T-helper 17 cell (primary cell): Measurements from ENCODE around the gene ADAMTS8. TPM values are rescaled to one million over a fixed set of nuclear protein-coding genes. Genes with fewer than 3 reads are reported as not detected.

Experiments used
- ATAC-seq: fragments of 150-1000 bp; cut with Tn5 transposase; 2 replicates; pipeline ENCODE4 v1.10.0; 2021; ENCODE audit warnings: mild to moderate bottlenecking, moderate library complexity
- DNase-seq, 3 donors: peaks; one replicate each; pipeline versions ENCODE4 v3.0.0 to v3.0.0-alpha.2; 2020 to 2021
- H3K9me3 ChIP-seq: one replicate; pipeline ENCODE4 v1.7.0; 2013; ENCODE audit warnings: low read length, mild to moderate bottlenecking; ENCODE audit not compliant: control insufficient read depth, poor library complexity, severe bottlenecking
- H3K27ac Mint-ChIP-seq: one replicate; pipeline ENCODE4 v1.8.0; 2022; ENCODE audit warnings: mild to moderate bottlenecking, moderate library complexity, mixed read lengths
- H3K27me3 Mint-ChIP-seq: one replicate; pipeline ENCODE4 v1.8.0; 2022; ENCODE audit warnings: mixed read lengths
- H3K36me3 Mint-ChIP-seq: one replicate; pipeline ENCODE4 v1.8.0; 2022; ENCODE audit warnings: low read depth, mixed read lengths
- H3K4me1 Mint-ChIP-seq: one replicate; pipeline ENCODE4 v1.8.0; 2022; ENCODE audit warnings: mild to moderate bottlenecking, mixed read lengths
- H3K4me3 Mint-ChIP-seq: one replicate; pipeline ENCODE4 v1.8.0; 2022; ENCODE audit warnings: mild to moderate bottlenecking, moderate library complexity, mixed read lengths
- total RNA-seq, 4 donors: library from RNA in 2 of 4; stranded (reverse) in 2 of 4; gene quantifications; one replicate each; pipeline ENCODE4 v1.2.3 and lab custom pipeline; 2022 to 2026

The ADAMTS8 gene
- total RNA-seq, 2 donors from 2014 or later: not detected

- H3K27ac Mint-ChIP-seq: no peak overlapping the region
- H3K4me1 Mint-ChIP-seq: peaks cover 9% of the 10 kb centered on the region
- peaks cover 7% of the 10 kb centered on the region for H3K36me3 Mint-ChIP-seq
- H3K27me3 Mint-ChIP-seq: peaks cover 69% of the 10 kb centered on the region
- no peaks in the 10 kb centered on the region for H3K9me3 ChIP-seq
- DNase-seq (no peak), ATAC-seq (no peak)
- peak overlapping the region; percentile 67 for H3K4me3 Mint-ChIP-seq
These were observed 2.1 kb downstream of the ADAMTS8 start for GRCh38 chr11:130426223-130426836.

DNA sequence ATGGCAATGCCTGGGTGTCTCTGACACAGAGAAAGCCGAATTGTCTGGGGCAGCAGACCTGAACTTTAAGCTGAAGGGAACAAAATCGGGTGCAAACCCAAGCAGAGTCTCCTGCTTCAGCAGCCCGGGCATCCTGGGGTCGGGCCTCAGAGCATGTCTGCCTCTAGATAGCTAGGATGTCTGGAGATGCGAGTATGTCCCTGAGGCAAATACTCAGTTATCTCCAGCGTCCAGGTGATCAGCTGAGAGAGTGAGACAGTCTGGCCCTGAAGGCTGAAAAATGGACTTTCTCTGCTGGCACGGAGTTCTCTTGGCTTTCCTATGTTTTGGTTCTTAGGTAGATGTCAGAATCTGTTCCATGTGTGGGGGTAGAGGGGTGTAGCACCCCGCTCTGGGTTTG lies 3.3 kb downstream of the ADAMTS8 start:
- Mint-ChIP-seq H3K36me3 (peaks cover 7% of the 10 kb centered on the region), H3K27ac (no peak overlapping the region), H3K4me1 (peaks cover 6% of the 10 kb centered on the region), H3K4me3 (no peak overlapping the region), H3K27me3 (peaks cover 69% of the 10 kb centered on the region)
- no peaks in the 10 kb centered on the region for H3K9me3 ChIP-seq
- ATAC-seq (no peak), DNase-seq (no peak)

DNA sequence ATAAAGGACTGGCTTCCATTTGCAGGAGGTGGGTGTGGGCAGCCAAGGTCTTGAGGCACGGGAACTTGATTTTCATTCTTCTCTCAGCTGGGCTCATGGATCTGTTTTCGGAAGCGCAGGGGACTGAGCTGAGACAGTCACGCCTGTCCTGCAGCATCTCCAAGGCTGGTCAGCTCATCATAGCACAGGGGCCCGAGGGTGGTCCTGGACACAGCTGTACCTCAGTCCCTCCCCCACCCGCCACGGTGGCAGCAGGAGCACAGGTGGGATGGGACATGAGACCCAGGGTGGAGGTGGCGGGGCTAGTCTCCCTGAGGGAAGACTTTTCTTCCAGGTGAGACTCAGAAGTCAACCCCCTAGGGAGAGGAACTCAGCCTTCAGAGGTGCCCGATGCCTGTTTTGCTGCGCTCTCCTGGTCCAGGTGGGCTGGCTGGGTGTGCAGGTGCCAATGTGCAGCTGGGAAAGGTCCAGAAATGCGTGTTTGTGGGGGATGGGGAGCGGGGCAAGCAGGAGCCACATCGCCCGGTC lies 3.7 kb downstream of the ADAMTS8 start:
- H3K36me3 Mint-ChIP-seq: peaks cover 7% of the 10 kb centered on the region
- no peak overlapping the region for H3K27ac Mint-ChIP-seq
- H3K4me3 Mint-ChIP-seq: no peak overlapping the region
- H3K9me3 ChIP-seq: no peaks in the 10 kb centered on the region
- no peak for ATAC-seq
- no peak for DNase-seq
- peaks cover 67% of the 10 kb centered on the region for H3K27me3 Mint-ChIP-seq
- peaks cover 6% of the 10 kb centered on the region for H3K4me1 Mint-ChIP-seq

DNA sequence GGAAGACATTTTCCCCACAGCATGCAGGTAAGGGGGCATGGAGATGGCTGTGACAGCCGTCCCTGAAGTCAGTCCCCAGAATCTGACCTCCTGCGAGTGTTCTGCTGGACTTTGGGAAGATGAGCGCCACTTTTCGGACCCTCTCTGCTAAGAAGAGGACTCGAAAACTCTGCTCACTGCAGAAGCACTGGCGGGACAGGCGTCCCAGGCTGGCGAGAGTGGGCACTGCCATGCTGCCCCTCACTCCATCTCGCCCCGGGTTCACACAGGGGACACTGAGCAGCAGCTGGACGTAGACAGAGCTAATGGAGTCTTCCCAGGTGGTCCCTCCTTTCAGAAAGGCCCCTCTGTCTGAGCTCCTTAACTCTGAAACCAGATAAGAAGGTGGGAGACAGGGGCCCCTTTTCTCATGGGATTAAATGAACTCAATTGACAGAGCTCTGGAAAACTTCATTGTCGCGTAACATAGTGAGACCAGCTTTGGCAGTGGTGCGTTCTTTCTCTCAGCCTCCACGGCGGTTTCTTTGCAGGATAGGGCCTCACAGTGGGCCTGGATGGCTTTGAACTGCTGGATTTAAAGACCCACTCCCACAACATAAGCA lies 4.8 kb downstream of the ADAMTS8 start:
- peaks cover 4% of the 10 kb centered on the region for H3K36me3 Mint-ChIP-seq
- H3K9me3 ChIP-seq: no peaks in the 10 kb centered on the region
- H3K4me1 Mint-ChIP-seq: peaks cover 5% of the 10 kb centered on the region
- DNase-seq: no peak
- H3K27ac Mint-ChIP-seq: no peak overlapping the region
- H3K27me3 Mint-ChIP-seq: peaks cover 61% of the 10 kb centered on the region
- ATAC-seq: no peak
- no peak overlapping the region for H3K4me3 Mint-ChIP-seq

DNA sequence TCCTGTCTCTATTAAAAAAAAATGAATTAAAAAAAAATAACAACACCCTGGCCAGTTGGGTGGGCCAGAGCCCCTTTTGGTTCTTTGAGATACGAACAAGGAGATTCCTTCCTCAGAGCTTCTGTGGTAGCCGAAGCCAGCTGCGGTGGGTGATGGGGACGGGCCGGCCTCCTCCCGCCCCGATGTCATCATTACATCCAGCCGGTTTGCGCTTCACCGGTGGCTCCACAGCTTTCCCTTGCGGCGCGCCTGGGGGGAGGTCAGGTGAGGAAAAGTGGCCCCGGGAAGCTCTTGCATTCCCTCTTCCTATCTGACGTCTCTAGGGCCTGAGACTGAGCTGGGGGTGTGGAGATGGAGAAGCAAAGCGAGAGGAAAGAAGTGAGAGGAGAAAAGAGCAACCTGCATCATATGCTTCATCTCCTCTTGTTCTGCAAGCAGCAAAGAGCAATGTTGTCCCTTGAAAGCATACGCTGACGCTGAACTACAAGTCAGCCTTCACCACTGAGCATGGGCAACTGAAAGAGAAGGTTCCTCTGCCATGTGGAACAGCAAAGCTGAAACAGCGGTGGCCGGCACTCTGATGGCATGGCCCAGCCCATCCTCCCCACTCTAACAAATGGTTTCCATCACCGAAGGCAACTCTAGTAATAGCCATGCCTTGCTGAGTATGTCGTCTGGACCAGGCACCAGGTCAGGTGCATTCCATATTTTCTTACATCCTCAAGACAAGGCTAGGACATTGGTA lies 6.0 kb downstream of the ADAMTS8 start:
- Mint-ChIP-seq H3K4me1 (peaks cover 3% of the 10 kb centered on the region), H3K36me3 (peaks cover 2% of the 10 kb centered on the region), H3K4me3 (no peak overlapping the region), H3K27me3 (peaks cover 59% of the 10 kb centered on the region), H3K27ac (no peak overlapping the region)
- no peak for ATAC-seq
- no peaks in the 10 kb centered on the region for H3K9me3 ChIP-seq
- no peak for DNase-seq

DNA sequence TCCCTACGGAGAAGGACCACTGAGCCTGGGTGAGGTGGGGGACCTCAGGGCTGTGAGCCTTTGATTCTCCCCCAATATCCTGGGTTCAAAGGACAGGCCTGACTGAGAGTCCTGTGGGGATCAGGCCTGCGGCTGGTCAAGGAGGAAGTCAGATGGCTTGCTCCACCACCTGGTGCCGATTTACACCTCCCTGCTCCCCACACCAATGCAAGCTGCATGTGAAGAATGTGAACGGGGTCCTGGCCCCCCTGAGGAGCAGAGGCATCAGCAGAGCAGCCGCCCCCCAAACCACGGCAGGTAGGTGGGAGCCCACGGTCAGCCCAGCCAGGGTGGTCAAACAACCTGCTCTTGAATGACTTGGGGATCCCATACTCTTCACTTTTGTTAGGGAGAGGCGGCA lies 6.7 kb downstream of the ADAMTS8 start:
- H3K9me3 ChIP-seq: no peaks in the 10 kb centered on the region
- Mint-ChIP-seq H3K4me1 (no peaks in the 10 kb centered on the region), H3K27ac (no peak overlapping the region), H3K36me3 (no peaks in the 10 kb centered on the region), H3K27me3 (peaks cover 53% of the 10 kb centered on the region), H3K4me3 (no peak overlapping the region)
- ATAC-seq: no peak
- DNase-seq: no peak

- DNase-seq (no peak), ATAC-seq (no peak)
- H3K9me3 ChIP-seq: no peaks in the 10 kb centered on the region
- no peak overlapping the region for H3K4me3 Mint-ChIP-seq
- no peak overlapping the region for H3K27ac Mint-ChIP-seq
- no peaks in the 10 kb centered on the region for H3K4me1 Mint-ChIP-seq
- peaks cover 53% of the 10 kb centered on the region for H3K27me3 Mint-ChIP-seq
- H3K36me3 Mint-ChIP-seq: peaks cover 3% of the 10 kb centered on the region
These were observed 7.2 kb downstream of the ADAMTS8 start for GRCh38 chr11:130421199-130421585.

GRCh38 chr11:130420478-130421198 lies 7.8 kb downstream of the ADAMTS8 start:
- Mint-ChIP-seq H3K27me3 (peaks cover 52% of the 10 kb centered on the region), H3K4me3 (no peak overlapping the region), H3K27ac (no peak overlapping the region), H3K36me3 (peaks cover 3% of the 10 kb centered on the region), H3K4me1 (no peaks in the 10 kb centered on the region)
- H3K9me3 ChIP-seq: no peaks in the 10 kb centered on the region
- no peak for DNase-seq
- ATAC-seq: no peak

DNA sequence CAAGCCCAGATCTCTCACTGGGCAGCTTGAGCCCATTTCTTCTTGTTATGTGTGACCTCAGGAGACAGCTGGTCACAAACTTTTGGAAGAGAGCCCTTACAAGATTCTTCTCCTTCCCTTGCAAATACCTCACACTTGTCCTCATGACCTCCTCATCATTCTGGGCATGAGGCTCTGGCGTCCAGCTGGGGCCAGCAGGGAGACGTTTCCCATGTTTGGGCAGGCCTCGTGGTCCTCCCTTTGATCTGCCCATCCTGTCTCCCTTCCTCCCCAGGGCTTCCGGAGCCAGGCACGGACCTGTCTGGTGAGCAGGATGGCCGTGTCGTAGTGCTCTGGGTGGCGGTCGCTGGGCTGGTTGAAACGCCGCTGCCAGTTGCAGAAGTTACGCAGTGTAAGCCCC lies 9.7 kb downstream of the ADAMTS8 start:
- Mint-ChIP-seq H3K4me3 (no peak overlapping the region), H3K27me3 (peaks cover 40% of the 10 kb centered on the region), H3K4me1 (peaks cover under 1% of the 10 kb centered on the region), H3K36me3 (peaks cover 3% of the 10 kb centered on the region), H3K27ac (no peak overlapping the region)
- ATAC-seq (no peak), DNase-seq (no peak)
- H3K9me3 ChIP-seq: no peaks in the 10 kb centered on the region

GRCh38 chr11:130418210-130418609 lies 10.2 kb downstream of the ADAMTS8 start:
- peaks cover 40% of the 10 kb centered on the region for H3K27me3 Mint-ChIP-seq
- no peaks in the 10 kb centered on the region for H3K9me3 ChIP-seq
- no peak for ATAC-seq
- H3K4me1 Mint-ChIP-seq: peaks cover 2% of the 10 kb centered on the region
- no peak for DNase-seq
- H3K36me3 Mint-ChIP-seq: peaks cover 3% of the 10 kb centered on the region
- H3K4me3 Mint-ChIP-seq: no peak overlapping the region
- H3K27ac Mint-ChIP-seq: no peak overlapping the region

GRCh38 chr11:130416906-130417305 lies 11.5 kb downstream of the ADAMTS8 start:
- ATAC-seq: no peak
- Mint-ChIP-seq H3K27ac (peak overlapping the region; percentile 60), H3K27me3 (peaks cover 46% of the 10 kb centered on the region), H3K4me1 (peaks cover 2% of the 10 kb centered on the region), H3K36me3 (peaks cover 3% of the 10 kb centered on the region), H3K4me3 (no peak overlapping the region)
- DNase-seq: no peak
- no peaks in the 10 kb centered on the region for H3K9me3 ChIP-seq

GRCh38 chr11:130416530-130416882 lies 11.9 kb downstream of the ADAMTS8 start:
- DNase-seq (no peak), ATAC-seq (no peak)
- Mint-ChIP-seq H3K4me3 (no peak overlapping the region), H3K4me1 (peaks cover 2% of the 10 kb centered on the region), H3K36me3 (peaks cover 3% of the 10 kb centered on the region), H3K27ac (peak overlapping the region; percentile 60), H3K27me3 (peaks cover 46% of the 10 kb centered on the region)
- H3K9me3 ChIP-seq: no peaks in the 10 kb centered on the region
